ENCODE results near the gene ANKRD28. TPM values are rescaled to one million over a fixed set of nuclear protein-coding genes. Genes with fewer than 3 reads are reported as not detected.
"Not testable (repeated sequence)": the region's sequence is repeated elsewhere in the genome, so short reads cannot be mapped to it uniquely, and the experiment has no call there.

The ANKRD28 gene

DNA sequence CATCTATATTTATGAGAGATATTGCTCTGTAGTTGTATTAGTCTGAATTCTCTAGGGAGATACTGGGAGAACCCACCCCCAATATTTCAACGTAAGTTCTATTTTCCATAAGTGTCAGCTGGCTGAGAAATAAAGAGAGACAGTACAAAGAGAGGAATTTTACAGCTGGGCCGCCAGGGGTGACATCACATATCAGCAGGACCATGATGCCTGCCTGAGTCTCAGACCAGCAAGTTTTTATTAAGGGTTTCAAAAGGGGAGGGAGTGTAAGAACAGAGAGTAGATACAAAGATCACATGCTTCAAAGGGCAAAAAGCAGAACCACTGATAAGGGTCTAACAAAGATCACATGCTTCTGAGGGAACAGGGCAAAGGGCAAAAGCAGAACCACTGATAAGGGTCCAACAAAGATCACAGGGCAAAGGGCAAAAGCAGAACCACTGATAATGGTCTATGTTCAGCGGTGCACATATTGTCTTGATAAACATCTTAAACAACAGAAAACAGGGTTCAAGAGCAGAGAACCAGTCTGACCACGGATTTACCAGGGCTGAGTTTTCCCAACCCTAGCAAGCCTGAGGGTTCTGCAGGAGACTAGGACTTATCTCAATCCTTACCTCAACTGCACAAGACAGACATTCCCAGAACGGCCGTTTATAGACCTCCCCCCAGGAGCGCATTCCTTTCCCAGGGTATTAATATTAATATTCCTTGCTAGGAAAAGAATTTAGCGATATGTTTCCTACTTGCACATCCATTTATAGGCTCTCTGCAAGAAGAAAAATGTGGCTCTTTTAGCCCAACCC lies 177.9 kb downstream of the ANKRD28 start:
- not testable (repeated sequence) for H3K4ac ChIP-seq (ENCODE audit: low read depth in 1 of 2, low read length in 2 of 2); H2BK120ac ChIP-seq (ENCODE audit: low read depth, low read length); H3K18ac ChIP-seq (ENCODE audit: low read depth in 1 of 2, low read length in 2 of 2); H2BK15ac ChIP-seq (ENCODE audit: low read depth, poor library complexity, severe bottlenecking); DNase-seq; H3K4me1 ChIP-seq (ENCODE audit: control insufficient read depth, insufficient read depth, low read depth, low read length); H3K9ac ChIP-seq (ENCODE audit: low read length); H4K91ac ChIP-seq (ENCODE audit: low read length); H2AFZ ChIP-seq (ENCODE audit: low read depth, low read length); H3K27ac ChIP-seq (ENCODE audit: low read length, poor library complexity, severe bottlenecking); H3K27me3 ChIP-seq (ENCODE audit: control insufficient read depth in 1 of 2, insufficient read depth in 1 of 2, low read length in 2 of 2); H2AK5ac ChIP-seq (ENCODE audit: low read length, severe bottlenecking); H3K79me1 ChIP-seq (replicated peaks; ENCODE audit: low read length, poor library complexity, severe bottlenecking); H3K14ac ChIP-seq (ENCODE audit: low read length in 2 of 2); H3K4me2 ChIP-seq (ENCODE audit: low read length, poor library complexity, severe bottlenecking); H3K36me3 ChIP-seq (ENCODE audit: control insufficient read depth in 1 of 2, insufficient read depth in 2 of 2, low read depth in 1 of 2, low read length in 2 of 2); H3K23ac ChIP-seq (ENCODE audit: low read length in 2 of 2); H4K8ac ChIP-seq (ENCODE audit: low read length); H2BK5ac ChIP-seq (ENCODE audit: low read depth, low read length, poor library complexity, severe bottlenecking); H2BK12ac ChIP-seq (ENCODE audit: low read length in 2 of 2)
- H3K4me3 ChIP-seq (ENCODE audit: insufficient read depth in 1 of 2, low read depth in 1 of 2, low read length in 2 of 2) = peak overlapping the region in 1 of 2 experiments; percentile 8
- WGBS = 93% methylated on average over 8 of the region's 8 CpGs
- H3K9me3 ChIP-seq (ENCODE audit: control insufficient read depth, low read length) = peaks cover 35% of the 10 kb centered on the region

Small RNAs within 50 kb of the gene (small RNA-seq; reads per million reads assigned to genes)
- not detected for gene MIR3134 (ENCODE audit: low read depth)
- not detected for gene RN7SL4P (ENCODE audit: low read depth)

All from mesenchymal stem cell (in vitro differentiated cells and primary cell).